Hematopoietic multipotent progenitor cell treated with erythropoietin and hydrocortisone succinate and interleukin-3 and kit ligand, for 6 days (in vitro differentiated cells): ENCODE data around the gene CTSE.
"Not testable (repeated sequence)": the region's sequence is repeated elsewhere in the genome, so short reads cannot be mapped to it uniquely, and the experiment has no call there.

Experiments used
- DNase-seq: peaks from one replicate; pipeline ENCODE4 v3.0.0-alpha.2; 2015

The CTSE gene

GRCh38 chr1:206013026-206013795 is 10.5 kb downstream of the CTSE start:
- no peak for DNase-seq

GRCh38 chr1:206012086-206012859 is 11.4 kb downstream of the CTSE start:
- peak; percentile 95 for DNase-seq

DNA sequence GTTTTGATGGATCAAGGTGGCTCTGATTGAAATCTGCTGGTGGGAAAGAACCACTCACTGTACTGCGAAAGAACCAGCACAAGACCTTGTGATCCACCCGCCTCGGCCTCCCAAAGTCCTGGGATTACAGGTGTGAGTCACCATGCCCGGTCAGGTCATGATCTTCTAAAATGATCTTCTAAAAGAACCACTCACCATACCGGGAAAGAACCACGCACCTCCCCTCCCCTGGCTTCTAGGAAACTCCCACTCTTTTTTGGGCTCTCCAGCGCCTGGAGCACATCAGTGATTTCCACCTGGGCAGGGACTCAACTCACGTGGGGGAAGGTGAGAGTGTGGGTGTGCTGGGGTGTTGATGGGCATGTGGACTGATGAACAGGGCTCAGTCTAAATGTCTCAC is 12.6 kb downstream of the CTSE start:
- DNase-seq: no peak

- DNase-seq: no peak
Observed at GRCh38 chr1:206010060-206010459, 13.6 kb downstream of the CTSE start.

- DNase-seq: no peak
Observed at GRCh38 chr1:206006946-206007345, 16.7 kb downstream of the CTSE start.

GRCh38 chr1:206005778-206006180 is 17.9 kb downstream of the CTSE start:
- no peak for DNase-seq

DNA sequence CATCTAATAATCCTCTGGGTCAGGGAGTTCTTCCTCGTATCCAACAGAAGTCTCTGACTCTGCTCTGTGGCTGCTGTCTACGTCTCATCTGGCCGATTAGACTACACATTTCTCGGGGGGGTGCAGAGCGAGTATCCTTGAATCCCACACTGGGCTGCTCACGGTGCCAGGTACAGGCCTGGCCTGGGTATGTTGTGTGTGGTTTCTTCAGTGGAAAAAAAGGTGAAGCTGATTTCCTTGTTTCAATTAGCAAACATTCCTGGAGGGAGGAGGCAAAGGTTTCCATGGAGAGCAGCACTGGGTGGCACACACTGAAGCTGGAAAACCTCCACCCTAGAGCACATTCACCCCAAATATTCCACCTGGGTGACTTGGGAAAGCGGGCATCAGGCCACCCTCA is 18.5 kb downstream of the CTSE start:
- no peak for DNase-seq

DNA sequence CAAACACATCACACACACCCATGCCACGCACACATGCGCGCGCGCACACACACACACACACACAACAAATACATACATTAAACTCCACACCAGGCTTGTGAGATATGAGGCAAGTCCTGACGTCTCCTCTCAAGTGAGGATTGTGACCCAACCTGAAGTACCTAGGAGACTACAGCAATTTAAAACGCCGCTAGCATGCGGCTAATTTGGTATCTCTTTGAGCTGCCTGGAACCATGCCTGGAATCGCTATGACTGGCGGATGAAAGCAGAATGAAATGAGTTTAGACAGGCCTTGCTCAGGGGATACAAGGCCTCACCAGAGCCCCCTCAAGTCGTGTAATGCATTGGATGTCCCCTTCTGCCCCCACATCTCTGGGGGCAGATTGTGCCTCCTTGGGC is 18.9 kb downstream of the CTSE start:
- no peak for DNase-seq

DNA sequence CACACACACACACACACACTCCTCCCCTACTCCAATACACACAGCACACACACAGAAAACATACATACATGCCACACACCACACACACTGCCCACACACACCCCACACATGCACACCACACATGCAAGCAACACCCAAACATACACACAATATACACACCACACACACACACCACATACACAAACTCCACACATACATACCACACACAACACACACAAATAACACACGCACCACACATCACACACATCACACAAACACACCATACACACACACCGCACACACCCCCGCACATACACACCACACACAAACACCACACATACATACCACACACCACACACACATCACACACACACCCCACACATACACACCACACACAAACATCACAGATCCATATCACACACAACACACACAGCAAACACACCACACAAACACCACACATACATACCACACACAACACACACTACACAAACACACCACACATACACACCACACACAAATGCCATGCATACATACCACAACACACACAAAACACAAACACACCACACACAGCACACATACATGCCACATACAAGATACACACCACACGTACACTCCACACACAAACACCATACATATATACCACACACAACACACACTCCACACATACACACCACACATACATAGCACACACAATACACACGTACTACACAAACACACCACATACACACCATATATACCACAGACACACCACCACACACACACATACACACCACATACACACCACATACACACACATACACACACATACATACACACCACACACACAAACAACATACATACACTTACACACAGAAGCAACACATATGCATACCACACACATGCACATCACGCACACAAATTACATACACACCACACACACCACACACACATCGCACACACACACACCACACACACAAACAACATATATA is 19.6 kb downstream of the CTSE start:
- no peak for DNase-seq

DNA sequence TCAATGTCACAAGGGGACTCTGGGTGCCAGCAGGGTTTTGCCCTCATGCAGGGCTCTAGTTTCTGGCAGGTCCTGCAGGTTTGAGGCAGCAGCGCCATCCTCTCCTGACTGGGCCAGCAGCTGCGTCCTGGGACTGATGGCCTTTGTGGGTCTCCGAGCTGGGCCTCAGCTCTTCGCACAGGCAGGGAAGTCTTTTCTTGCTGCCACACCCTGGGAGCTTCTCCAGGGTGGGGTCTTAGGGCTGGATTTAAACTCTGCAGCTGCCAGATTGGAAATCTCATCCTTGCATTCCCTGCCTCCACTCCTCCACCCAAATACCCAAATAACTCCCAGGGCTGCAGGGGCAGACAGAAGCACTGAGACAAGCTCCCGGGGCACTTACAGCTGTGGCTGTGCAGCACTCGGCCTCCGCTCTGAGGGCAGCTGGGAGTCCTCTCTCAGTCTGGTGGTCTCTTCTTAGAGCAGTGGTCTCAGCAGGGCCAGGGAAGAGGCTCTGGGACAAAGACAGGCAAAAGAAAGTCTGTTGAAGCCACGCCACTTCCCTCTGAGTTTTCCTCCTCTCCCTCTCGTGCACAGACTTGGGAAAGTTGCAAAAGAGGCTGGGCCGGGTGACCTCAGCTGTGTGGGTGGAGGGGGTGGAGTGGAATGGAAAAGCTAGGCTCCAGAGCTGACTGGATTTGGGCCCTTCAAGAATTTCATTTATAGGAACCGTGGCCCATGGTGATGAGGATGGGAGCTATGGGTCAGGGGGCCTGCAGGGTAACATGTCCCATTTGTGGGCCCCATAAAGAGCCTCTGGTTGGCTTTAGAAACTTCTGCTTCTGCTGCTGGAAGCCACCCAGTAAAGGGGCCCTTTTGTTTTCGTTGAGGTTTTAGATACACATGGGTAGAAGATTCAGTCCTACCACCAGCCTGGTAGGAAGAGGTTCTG is 20.6 kb downstream of the CTSE start, which contains the start of gene RAB7B:
TSS of gene RAB7B (minus strand) at position 525 of the 931 bp plus-strand sequence. CDS start 9,260 bp downstream, outside the sequence.
- DNase-seq: peak; percentile 57

DNA sequence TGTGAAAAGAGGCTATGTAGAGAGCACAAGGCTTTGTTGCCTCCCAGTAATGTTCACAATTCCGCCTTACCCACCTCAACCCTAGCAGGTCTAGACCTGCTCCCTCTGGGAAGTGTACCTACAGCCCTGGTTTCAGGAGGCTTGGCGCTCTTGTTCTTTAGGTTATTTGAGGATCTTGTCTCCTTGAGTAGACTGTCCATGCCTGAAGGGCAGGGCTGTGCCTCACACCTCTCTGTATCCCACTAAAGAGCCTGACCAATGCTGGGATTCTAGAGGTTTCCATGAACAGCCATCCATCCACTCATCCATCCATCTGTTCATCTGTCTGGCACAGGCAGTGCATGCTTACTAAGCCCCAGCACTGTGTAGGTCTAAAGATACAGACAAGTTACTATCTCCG is 21.5 kb downstream of the CTSE start:
- no peak for DNase-seq

- DNase-seq: peak; percentile 69
Observed at GRCh38 chr1:206001476-206001888, 22.2 kb downstream of the CTSE start.

DNA sequence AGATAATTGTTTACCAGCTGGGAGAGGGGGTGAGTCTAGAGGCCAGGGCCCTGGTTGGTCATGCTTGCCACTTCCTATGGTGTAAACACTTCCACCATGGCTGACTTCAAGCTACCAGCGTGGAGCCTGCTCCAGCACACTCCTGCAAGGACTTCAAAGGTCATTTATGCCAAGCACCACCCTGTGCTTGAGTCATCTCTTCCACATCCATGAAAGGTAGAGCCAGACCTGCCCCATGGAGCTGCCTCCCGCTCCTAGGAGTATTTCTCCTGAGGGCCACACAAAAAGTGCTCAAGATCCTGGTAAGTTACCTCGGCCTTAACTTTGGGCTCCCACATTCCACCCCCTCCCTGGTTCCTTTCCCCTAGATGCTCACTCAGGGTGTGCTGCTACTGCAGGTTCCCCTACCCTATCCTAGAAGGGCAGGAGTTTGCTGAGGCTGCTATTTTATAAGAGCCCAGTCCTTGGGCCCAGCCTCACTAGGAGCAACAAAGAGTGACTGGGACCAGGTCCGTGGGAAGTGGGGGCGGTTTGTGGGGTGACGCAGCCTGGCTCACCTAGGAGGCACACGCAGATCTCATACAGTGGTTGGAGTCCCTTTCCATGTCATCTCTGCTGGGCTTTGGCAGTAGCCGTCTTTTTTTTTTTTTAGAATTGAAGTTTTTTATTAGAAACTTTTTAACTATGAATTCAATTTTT is 22.9 kb downstream of the CTSE start:
- DNase-seq: no peak

DNA sequence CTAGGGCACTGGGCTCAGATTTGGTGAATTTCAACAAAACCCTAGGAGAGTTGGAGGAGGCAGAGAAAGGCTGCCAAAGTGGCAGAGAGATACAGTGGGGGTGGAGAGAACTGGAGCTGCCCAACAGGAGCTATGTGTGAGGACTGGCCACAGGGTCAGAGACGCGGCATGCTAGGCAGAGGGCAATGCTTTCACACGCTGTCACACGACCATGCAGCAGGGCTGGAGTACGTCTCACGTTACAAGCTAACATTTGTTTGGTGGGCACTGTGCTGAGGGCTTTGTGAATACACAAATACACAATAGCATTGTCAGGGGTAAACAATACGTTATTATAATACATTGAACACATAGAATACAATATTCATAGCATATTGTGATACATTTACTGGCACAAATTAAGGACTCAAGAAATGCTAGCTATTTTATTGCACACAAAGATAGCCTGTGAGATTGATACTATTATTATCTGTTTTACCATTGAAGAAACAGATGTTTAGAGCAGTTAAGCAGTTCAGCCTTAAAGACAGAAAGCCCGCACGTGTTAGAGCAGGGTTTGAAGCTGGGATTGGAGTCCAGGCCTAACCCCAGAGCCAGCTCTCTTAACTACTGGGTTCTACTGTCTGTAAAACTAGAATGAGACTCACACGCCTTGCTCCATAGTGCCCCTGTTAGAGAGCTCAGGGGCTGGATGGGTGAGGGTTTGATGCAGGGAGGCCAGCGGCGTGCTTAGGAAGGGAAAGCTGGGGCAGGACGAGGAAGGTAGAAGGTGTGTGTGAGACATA is 25.0 kb downstream of the CTSE start:
- DNase-seq: no peak

GRCh38 chr1:205996641-205997040 is 27.1 kb downstream of the CTSE start:
- not testable (repeated sequence) for DNase-seq

DNA sequence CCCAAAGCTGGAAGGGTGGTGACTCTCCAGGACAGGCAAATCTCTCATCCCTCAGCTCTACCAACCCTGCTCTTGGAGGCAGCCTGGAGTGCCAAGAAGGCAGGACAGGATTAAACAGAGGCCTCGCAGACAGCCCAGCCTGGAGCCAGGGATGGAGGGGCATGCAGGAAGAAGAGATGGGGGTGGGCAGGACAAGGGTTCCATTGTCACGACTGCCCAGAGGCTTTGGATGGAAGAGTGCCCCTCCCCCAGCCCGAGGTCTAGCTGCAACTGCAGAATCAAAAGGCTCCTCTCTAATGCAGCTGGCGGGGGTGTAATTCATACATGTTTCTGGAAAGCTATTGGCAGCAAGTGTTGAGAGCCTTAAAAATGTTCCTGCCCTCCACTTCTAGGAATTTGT is 29.3 kb downstream of the CTSE start:
- no peak for DNase-seq

DNA sequence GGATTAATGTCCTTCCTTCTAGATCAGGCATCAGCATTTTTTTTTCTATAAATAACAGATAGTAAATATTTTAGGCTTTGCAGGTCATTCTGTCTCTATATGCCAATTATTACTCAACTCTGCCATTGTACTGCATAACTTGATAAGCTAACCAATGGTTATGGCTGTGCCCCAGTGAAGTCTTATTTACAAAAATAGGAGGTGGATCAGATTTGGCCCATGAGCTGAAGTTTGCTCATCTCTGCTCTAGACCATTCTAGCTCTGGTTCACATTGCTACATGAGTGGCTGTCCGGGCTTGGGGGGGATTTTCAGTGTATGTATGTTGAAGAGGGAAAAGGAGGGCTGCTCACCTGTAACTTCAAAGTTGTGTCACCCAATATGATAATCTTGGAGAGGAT is 30.6 kb downstream of the CTSE start:
- no peak for DNase-seq

DNA sequence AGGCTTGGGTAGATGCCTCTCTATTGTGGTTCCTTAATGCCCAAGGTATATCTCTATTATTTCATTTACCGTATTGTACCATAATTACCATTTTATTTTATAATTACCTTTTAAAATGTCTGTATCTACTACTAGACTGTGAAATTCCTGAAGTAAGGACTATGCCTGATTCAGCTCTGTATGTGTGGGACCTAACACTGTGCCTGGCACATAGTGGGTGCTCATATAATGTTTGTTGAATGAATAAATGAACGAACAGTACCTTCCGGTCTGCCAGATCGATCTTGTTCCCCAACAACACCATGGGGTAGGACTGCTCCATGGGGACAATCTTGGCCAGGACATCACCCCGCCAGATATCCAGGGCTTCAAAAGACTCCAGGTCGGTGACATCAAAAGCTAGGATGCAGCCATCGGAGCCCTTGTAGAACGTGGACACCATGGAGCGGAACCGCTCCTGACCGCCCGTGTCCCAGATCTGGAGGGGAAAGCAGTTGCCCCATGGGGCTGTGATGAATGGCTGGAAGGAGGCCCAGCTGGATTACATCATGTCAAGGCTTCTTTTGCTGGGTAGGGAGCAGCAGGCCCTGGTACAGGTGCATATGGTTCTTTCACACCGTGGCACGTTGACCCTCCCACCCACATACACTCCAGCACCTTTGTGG is 31.3 kb downstream of the CTSE start:
- no peak for DNase-seq

DNA sequence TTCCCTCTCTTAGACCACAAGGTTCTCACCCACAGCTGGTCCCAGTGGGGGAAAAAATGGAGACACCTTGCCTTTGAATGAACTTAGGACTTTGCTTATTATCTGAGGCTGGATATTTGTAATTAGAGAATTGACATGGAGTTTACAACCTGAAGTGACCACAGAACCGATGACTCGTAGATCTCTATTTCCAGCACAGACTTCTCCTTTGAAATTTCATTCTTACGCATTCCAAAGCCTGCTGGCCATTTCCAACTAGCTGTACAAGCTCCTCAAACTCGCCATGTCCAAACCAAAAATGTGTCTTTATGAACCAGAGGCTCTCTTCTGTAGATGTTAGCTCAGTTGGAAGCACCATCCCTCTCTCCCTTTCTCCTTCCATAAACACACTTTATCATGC is 32.5 kb downstream of the CTSE start:
- DNase-seq: no peak

GRCh38 chr1:205990226-205990625 is 33.5 kb downstream of the CTSE start:
- no peak for DNase-seq
